HG02885 (cell line): Measurements from ENCODE around the gene PTPRS.

ENCODE experiments used
- ATAC-seq: cut with Tn5 transposase; IDR thresholded peaks from one replicate; pipeline ENCODE4 v1.9.1; 2021; ENCODE audit warnings: mild to moderate bottlenecking; ENCODE audit not compliant: unreplicated experiment, poor library complexity

The PTPRS gene

DNA sequence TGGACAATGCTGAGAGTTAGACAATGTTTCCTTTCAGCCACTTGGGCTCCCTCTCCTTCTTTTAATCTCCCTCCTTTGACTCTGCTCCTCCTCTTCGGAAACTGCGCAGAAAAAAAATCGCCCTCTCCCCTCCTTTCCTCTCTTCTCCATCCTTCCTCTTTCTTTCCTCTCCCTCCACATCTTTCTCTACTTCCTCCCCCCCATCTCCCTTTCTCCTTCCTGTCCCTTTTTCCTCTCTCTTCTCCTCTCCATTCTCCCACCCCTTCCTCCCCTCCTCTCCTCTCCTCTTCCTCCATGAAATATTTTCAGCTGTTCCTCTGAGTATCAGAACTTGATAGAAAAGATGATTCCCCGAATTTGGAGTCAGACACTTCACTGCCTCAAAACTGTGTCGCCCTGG, 15.1 kb upstream of the PTPRS start:
- ATAC-seq = no peak

DNA sequence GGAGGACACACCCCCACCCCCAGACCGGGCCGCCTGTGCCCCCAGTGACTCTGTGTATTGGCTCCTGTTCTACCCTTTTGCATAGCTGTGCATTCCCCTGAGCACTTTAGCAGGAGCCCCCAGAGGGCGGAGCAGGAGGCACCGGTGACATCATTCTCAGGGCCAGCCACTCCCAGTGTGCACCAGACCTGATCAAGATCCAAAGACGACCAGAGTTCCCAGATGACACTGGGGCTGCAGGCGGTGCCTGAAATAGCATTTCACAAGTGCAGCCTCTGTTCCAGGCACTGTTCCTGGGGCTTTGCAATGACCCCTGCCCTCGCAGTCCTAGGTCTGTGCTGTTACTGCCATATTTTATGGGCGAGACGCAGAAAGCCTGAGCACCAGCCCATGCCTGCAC, 14.5 kb upstream of the PTPRS start:
- ATAC-seq = no peak

DNA sequence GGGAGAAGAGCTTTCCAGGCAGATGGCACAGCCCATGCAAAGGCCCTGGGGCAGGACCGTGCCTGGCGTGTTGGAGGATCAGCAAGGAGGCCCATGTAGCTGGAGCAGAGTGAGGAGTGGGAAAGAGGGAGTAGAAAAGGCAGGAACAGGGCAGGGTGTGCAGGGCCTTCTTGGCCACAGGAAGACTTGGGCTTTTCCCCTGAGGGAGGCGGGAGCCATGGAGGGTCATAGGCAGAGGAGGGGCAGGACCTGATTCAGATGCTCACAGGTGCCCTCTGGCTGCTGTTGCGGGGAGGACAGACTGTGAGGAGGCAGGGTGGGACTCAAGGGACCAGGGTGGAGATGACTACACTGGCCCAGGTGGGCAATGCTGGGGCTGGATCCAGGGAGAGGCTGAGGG, 13.8 kb upstream of the PTPRS start:
- no peak for ATAC-seq

DNA sequence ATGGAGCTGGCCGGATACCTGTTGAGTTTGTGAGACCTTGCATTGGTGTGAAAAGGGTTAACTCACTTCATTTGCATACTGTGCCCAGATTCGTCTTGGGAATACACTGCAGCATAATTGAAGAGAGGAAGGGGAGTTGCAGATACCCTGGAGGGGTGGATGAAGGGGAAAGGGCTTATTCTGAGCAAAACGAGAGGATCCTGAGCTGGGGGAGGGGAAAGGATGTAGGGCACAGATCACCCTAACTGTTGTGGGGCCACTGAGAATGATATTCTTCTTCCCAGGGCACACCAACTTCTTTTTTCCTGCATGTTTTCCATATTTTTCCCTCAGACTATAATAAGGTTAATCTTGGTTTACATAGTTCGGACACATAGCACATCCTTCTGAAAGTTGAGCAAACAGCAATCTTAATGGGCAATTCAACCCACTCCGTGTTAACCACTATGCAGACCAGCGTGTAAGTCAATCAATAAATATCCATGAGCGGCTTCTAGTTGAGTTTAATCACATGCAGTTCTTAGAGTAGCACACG, 11.7 kb upstream of the PTPRS start:
- no peak for ATAC-seq

DNA sequence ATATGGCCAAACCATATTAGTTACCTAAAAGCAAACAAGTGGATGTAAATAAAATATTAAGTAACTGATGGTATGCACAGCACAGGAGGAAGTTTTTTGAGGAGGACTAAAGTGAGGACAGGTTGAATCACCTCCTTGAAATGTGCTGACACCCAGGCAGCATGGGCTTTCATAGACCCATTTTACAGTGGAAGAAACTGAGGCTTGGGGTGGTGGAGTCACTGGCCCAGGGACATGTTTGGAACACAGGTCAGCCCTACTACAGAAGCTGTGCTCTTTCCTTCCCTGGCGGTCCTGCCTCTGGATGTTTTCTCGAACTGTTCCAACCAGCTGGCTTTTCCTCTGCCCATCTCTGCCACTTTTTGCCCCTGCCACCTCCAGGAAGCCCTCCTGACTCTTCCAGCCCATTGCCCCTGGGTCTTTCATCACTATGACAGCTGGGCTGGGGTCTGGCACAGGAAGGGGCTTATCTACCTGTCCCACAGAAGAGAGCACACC, 11.2 kb upstream of the PTPRS start:
- ATAC-seq = no peak

DNA sequence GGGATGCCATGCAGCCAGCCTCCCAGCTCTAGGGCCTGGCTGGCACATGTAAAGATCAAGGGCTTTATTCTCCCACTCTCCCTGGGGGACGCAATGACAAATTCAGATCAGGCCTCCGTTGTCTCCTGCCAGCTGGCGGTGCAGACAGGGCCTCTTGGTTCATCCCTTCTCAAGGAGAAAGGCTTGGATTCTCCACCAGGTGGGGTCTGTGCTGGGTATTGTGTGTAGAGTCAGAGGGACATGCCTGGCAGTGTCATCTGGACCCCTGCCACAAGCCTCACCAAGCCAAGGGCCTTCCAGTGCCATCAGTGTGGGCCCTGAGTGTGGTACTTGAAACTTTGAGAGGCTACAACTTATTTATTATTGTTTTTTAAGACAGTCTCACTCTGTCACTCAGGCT, 8.4 kb upstream of the PTPRS start:
- ATAC-seq = no peak

DNA sequence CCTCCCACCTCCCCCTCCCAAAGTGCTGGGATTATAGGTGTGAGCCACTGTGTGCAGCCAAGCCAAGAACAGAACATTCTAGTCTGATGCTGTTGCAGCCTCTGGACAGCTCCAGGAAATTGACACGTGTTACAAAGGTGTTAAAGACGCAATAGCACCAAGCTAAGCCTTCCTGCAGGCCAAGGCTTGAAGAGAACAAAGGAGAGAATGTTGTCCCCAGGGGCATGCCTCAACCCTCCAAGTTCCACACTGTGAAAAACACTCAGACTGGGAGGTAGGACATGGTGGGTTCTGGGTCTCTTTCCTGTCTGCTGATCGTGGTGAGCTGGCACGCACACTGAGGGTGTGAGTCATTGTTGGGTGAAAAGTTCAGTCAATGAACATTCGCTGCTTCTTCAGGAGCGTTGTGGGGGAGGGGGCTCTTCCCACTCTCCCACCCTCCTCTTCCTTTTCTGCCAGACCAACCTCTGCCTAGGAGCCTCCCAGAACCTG, 5.3 kb upstream of the PTPRS start:
- ATAC-seq = no peak

DNA sequence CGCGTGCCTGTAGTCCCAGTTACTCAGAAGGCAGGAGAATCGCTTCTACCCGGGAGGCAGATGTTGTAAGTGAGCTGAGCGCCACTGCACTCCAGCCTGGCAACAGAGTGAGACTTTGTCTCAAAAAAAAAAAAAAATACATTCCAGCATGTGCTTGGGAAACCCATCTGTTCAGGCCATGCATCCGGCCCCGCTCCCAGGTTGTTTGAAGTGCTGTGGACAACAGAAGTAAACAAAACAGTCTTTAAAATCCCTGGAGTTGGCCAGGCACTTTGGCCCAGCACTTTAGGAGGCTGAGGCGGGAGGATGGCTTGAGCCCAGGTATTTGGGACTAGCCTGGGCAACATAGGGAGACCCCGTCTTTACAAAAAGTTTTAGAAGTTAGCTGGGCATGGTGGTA, 3.2 kb upstream of the PTPRS start:
- ATAC-seq = no peak

DNA sequence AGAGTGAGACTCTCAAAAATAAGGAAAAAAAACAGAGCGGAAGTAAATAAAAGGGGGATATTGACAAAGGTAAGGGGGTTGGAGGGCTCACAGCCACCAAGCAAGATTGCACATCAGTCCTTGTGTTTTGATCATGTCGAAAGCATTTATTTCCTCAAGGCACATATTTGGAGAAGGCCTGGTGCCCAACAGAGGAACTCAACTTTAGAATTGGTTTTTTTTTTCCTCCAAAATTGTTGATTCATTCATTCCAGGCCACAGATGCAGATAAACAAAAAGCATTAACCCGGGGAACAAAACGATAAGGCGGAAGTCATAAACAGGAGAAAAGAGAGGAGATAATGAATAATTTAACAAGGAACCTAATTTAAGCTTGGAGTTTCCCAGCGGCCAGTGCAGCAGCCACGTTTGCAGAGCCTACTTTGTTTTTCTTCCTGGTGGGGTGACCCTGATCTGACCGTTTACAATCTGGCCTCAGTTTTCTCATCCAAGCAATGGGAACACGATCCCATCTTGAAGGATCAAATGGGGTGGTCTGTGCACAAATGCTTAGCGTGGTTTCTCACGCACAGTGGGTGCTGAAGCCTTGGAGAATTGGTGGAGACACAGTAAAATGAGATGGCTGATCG, 2.1 kb upstream of the PTPRS start:
- no peak for ATAC-seq

DNA sequence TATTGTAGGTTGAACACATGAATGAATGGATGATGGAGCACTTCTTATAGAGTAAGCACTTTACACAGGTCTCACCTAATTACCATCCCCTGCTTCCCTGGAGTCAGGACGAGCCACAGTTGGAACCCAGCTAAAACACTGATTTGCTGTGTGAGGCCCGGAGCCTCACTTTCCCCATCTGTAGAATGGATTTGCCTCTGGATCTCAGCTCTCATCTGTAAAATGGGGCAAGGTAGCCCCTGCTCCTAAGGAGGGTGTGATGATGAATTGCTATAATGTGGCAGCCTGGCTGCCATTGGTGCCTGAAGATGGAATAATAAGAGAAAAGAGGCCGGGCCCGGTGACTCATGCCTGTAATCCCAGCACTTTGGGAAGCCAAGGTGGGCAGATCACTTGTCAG, 1.4 kb upstream of the PTPRS start:
- ATAC-seq = no peak

DNA sequence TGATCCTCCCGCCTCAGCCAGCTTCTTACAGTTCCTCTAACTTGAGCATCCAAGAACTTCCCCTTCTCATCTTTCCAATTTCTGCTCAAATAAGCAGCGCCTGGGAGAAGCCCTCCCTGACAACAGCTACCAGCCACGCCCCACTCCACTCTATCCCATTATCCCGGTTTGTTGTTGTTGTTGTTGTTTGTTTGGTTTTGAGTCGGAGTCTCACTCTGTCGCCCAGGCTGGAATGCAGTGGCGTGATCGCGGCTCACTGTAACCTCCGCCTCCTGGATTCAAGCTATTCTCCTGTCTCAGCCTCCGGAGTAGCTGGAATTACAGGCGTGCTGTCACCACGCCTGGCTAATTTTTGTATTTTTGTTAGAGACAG, 822 bp upstream of the PTPRS start:
- no peak for ATAC-seq

DNA sequence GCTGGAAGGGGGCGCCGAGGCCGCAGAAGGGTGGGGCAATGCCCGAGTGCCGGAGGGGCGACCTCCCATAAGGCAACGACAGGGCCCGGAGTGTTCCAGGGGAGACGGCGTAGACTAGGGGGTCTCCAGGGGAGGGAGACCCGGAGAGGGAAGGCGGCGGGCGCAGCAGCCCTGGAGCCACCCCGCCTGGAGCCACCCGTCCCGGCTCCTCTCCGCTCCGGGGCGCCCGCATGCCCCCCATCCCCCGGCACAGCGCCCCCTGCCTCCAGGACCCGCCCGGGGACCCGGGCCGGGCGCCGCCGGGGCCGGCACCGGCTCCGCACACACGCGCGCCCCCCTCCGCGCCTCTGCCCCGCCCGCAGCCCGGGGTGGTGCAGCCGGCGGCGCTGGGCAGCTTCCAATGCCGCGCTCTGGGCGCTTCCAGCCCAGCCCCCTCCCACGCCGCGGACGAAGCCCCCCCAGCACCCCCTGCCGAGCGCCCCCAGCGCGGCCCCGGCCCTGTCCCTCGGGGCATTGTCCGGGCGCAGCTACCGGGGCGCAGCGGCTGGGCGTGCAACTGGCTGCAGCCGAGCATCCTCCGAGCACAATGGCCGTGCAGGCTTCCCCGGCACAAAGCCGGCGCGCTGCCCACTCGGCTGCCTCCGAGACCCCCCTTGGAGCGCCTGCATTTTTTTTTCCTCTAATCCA, 519 bp downstream of the PTPRS start:
- peak; percentile 29 for ATAC-seq

DNA sequence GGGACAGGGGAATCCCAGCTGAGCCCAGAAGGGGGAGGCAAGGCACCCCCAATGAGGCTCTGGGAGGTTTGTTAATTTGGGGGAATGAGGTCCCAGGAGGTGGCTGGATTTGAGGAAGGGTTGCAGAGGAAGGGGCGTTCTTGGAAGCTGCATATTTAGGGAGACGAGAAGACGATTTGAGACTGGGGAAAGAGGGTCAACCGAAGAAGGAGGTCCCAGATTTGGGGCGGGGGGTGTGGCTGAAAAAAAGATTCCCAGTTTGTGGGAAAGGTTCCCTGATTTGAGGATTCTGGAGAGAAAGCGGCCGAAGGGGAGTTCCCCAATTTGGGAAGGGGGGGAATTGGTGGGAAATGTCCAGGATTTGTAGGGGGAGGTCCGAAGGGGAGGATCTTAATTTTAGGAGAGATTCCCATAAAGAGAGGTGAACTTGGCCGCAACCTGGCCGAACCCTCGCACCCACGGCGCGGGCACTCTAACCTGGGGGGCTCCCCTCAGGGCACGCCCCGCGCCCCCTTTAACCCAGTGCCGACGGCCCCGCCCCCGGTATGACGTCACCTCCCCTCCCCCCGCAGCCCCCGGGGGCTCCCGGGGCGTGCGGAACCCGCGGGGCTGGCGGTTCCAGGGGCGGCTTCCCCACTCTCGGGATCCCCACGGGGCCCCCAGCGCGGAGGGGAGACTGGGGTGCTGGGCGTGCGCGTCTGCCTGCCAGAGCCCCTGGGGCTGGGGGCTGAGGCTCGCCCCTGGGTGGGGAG, 1.2 kb downstream of the PTPRS start:
- ATAC-seq = peak; percentile 21

DNA sequence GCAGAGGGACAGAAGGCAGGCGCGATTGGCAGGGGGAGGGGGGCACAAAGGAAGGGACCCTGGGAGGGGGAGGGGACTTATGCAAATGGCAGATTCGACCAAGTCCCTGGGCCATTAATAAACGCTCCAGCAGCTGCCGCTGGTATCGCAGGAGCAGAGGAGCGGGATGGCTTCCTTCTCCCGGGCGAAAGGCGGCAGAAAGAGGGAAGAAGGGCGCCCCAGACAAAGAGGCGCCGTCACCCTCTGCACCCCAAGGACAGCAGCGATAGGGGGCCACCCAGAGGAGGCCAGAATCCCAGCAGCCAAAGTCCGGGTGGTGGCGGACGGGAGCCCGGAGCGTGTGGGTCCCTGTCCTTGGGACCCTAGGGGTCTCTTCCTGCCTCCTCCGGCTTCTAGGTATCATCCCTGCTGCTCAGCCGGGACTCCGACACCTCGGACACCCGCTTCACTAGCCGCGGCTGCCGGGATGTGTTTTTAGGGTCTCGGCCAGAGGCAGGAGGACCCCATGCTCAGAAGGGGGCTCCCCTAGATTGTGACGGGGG, 1.9 kb downstream of the PTPRS start:
- no peak for ATAC-seq

DNA sequence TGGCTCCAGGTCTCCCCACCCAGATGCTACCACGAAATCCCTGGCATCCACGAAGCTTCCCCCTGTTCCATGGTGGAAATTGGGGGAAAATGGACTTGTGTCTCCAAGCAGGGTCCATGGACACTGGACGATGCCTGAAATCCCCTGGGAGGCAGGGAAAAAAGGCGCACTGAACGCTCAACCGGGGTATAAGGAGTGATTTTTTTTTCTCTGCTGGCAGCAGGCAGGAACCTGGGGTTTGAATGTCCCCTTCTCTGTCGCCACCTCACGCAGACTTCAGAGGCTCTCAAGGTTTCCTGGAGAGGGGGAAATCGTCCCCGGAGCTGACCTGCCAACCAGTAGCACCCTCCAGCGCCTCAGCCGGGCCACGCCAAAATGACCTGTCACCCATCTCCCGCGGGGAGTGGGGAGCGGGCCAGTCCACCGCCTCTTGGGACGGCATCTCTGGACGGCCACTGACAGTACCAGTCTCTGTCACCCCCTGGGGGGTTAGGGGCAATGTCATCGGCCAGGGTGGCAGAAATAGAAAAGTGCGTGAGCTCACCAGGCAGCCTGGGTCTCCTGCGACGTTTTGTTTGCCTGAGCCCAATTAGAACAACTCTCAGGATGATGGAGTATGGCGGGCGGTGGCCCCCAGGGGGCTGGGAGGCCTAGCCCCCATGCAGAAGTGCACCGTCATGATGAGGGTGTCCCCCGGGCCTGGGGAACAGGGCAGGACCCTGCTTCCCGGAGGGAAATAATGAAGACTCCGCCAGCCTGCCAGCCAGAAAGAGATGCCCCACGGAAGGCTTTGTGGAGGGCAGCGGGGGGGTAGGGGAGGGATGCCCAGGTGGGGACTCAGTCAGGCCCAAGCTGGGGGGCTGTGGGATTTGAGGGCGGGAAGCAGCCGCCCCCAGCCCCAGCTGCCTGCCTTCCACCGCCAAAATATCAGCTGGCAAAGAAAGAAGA, 2.6 kb downstream of the PTPRS start:
- ATAC-seq = no peak

DNA sequence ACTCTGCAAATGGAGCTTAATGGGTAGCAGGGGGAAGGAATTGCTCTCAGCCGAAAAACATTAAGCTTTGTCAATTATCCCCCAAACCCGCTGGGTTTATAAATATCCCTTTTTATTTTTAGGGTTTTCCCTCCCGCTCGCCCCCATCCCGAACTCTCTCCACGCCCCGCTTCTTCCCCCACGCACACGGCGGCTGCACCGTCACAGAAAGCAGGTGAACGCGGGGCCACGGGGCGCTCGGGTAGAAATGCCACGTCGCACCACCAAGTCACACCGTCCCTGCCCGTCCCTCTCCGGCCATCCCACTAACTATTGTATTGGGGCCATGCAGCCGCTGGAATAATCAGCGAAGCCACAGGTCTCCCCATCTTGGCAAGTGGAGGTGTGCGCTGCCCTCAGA, 3.5 kb downstream of the PTPRS start:
- ATAC-seq = no peak

DNA sequence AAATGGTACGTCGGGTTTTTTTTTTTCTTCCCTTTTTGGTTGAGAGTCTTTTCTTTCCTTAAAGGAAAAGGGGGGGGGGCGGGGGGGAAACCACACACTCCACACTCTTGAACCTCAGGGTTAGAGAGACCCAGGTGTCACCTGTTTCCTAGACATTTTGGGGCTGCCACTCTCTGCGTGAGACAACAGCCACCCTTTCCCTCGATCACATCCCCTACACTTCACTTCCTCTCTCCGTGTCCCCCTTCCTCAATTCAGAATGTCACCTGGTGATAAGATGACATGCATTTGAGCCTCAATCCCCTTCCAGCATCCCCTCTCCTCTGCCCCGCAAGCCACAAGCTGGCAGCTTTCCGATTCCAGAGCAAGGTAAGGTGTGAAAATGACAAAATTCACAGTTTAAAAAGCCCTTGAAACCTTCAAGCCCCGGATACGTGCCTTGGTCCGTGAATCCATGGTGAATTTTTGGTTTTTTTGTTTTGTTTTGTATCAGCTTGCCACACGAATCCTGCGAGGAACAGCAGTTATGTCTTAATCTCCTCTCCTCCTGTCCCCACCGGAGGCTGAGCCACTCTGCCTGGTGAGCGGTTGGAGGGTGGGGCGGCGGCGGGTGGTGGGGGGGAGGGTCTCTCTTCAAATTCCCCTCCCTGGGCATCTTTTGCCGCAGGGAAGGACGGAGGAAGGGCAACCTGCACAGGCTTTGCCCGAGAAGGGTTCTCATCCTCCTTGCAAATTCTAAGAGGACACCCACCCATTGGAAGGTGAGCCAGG, 4.2 kb downstream of the PTPRS start:
- ATAC-seq = no peak

DNA sequence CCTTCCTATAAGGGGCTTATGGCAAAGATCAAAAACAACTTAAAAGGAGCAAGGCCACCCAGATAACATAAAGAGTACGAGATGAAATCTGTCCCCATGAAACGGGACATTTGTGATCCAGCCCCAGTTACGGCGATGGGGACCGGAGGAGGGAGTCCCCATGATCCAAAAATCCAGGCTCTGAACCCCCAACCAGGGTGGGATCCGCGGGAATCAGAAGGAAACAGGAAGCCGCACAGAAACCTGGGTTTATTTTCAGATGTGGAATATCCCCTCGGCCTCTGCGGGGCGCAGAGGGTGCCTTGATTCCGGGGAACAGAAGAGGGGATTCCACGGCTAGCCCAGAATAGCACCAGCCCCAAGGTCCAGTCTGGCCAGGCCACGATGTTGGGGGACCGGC, 5.0 kb downstream of the PTPRS start:
- no peak for ATAC-seq
